Epithelial cell of proximal tubule (primary cell): ENCODE measurements around the gene SLC39A11. TPM values are rescaled to one million over a fixed set of nuclear protein-coding genes. Genes with fewer than 3 reads are reported as not detected.

ENCODE experiments used
- DNase-seq: peaks from one replicate; pipeline ENCODE4 v3.0.0-alpha.2; 2011; ENCODE audit warnings: low read depth
- H3K4me3 ChIP-seq: 2 replicates; pipeline ENCODE4 v1.5.1; 2011; ENCODE audit warnings: low read depth, mild to moderate bottlenecking, low read length
- CTCF ChIP-seq: conservative IDR thresholded peaks from 2 replicates; pipeline ENCODE4 v1.5.1; 2012; ENCODE audit warnings: low read depth, mild to moderate bottlenecking, low read length
- total RNA-seq: library from RNA; depleted of rRNA; stranded (reverse); fragments of >200 nt; gene quantifications from 2 replicates; pipeline ENCODE4 v1.2.3, GENCODE V29; 2015

Gene SLC39A11
- total RNA-seq, 1 donor from 2014 or later: 12.6 TPM

- TF ChIP-seq CTCF: no peak
- DNase-seq: no peak
Measured at GRCh38 chr17:73029021-73029420, 63.5 kb downstream of the SLC39A11 start.

GRCh38 chr17:73028299-73028755 lies 64.2 kb downstream of the SLC39A11 start:
- peak; percentile 33 for DNase-seq
- no peak for TF ChIP-seq CTCF
- H3K4me3 ChIP-seq: no peak overlapping the region

More at GRCh38 chr17:73029021-73029420, 63.5 kb downstream of the SLC39A11 start:
- no peak overlapping the region for H3K4me3 ChIP-seq

GRCh38 chr17:73027130-73027741 lies 65.3 kb downstream of the SLC39A11 start:
- DNase-seq: no peak
- H3K4me3 ChIP-seq: no peak overlapping the region
- TF ChIP-seq CTCF: no peak

GRCh38 chr17:73025041-73025560 lies 67.4 kb downstream of the SLC39A11 start:
- no peak for DNase-seq
- TF ChIP-seq CTCF: no peak
- no peak overlapping the region for H3K4me3 ChIP-seq

GRCh38 chr17:73023759-73024158 lies 68.7 kb downstream of the SLC39A11 start:
- no peak for TF ChIP-seq CTCF
- no peak for DNase-seq
- H3K4me3 ChIP-seq: no peak overlapping the region

- DNase-seq: no peak
- no peak overlapping the region for H3K4me3 ChIP-seq
- no peak for TF ChIP-seq CTCF
Measured at GRCh38 chr17:73022694-73023093, 69.8 kb downstream of the SLC39A11 start.

- no peak for DNase-seq
- H3K4me3 ChIP-seq: no peak overlapping the region
- TF ChIP-seq CTCF: no peak
Measured at GRCh38 chr17:73021771-73022170, 70.7 kb downstream of the SLC39A11 start.
